GM23338 (cell line): ENCODE measurements around the gene HTT-AS.

Experiments
- EZH2 ChIP-seq: fragments of 200-600 bp; sonication (generic); IDR thresholded peaks from one replicate; pipeline ENCODE4 v1.8.0; 2017; ENCODE audit warnings: antibody characterized with exemption, mild to moderate bottlenecking, low read depth; ENCODE audit not compliant: unreplicated experiment
- JUNB ChIP-seq: IDR thresholded peaks from one replicate; pipeline ENCODE4 v1.6.1; 2016; ENCODE audit warnings: antibody characterized with exemption; ENCODE audit not compliant: unreplicated experiment
- POLR2AphosphoS5 ChIP-seq: IDR thresholded peaks from 2 replicates; pipeline ENCODE4 v1.6.1; 2016; ENCODE audit warnings: antibody characterized with exemption, low read depth
- TF ChIP-seq, protein P1 (sequence below), 2 experiments: fragments of 200-600 bp in 1 of 2; sonication (generic) in 1 of 2; conservative IDR thresholded peaks; 2 replicates each; pipeline versions ENCODE4 v1.5.1 to v1.6.1; 2016 to 2017; ENCODE audit warnings: antibody characterized with exemption in 2 of 2, low read depth in 2 of 2, mild to moderate bottlenecking in 2 of 2, moderate library complexity in 1 of 2
- TF ChIP-seq, protein P2 (sequence below): fragments of 250-450 bp; sonication (Bioruptor Pico); IDR thresholded peaks from 2 replicates; pipeline ENCODE4 v1.5.0; 2020; ENCODE audit warnings: mild to moderate bottlenecking, moderate library complexity

DNA sequence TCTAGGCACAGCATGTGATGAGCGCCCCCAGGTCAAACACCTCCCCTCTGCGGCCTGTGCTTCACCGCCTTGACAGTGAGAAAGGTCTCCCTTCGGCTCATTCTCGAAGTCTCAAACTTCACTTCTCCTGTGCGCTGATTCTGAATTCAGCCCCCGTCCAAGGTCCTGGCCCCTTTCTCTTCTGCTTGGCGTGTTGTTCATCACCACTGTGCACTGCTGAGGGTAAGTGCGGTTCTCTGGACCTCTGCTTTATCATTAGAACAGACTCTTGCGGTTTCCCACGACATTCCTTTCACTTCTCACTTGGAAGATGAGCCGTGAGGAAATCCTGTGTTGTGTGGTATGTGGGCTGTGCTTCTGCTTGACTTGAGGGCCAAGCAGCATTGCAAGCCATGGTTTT is 11.9 kb downstream of the HTT-AS start:
- TF ChIP-seq, protein P1, sequence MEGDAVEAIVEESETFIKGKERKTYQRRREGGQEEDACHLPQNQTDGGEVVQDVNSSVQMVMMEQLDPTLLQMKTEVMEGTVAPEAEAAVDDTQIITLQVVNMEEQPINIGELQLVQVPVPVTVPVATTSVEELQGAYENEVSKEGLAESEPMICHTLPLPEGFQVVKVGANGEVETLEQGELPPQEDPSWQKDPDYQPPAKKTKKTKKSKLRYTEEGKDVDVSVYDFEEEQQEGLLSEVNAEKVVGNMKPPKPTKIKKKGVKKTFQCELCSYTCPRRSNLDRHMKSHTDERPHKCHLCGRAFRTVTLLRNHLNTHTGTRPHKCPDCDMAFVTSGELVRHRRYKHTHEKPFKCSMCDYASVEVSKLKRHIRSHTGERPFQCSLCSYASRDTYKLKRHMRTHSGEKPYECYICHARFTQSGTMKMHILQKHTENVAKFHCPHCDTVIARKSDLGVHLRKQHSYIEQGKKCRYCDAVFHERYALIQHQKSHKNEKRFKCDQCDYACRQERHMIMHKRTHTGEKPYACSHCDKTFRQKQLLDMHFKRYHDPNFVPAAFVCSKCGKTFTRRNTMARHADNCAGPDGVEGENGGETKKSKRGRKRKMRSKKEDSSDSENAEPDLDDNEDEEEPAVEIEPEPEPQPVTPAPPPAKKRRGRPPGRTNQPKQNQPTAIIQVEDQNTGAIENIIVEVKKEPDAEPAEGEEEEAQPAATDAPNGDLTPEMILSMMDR (conservative IDR thresholded peaks at IDR 0.05; ENCODE audit: low read depth in 2 of 2), result no peak
- TF ChIP-seq JUNB, result no peak
- TF ChIP-seq EZH2, result no peak
- TF ChIP-seq, protein P2, sequence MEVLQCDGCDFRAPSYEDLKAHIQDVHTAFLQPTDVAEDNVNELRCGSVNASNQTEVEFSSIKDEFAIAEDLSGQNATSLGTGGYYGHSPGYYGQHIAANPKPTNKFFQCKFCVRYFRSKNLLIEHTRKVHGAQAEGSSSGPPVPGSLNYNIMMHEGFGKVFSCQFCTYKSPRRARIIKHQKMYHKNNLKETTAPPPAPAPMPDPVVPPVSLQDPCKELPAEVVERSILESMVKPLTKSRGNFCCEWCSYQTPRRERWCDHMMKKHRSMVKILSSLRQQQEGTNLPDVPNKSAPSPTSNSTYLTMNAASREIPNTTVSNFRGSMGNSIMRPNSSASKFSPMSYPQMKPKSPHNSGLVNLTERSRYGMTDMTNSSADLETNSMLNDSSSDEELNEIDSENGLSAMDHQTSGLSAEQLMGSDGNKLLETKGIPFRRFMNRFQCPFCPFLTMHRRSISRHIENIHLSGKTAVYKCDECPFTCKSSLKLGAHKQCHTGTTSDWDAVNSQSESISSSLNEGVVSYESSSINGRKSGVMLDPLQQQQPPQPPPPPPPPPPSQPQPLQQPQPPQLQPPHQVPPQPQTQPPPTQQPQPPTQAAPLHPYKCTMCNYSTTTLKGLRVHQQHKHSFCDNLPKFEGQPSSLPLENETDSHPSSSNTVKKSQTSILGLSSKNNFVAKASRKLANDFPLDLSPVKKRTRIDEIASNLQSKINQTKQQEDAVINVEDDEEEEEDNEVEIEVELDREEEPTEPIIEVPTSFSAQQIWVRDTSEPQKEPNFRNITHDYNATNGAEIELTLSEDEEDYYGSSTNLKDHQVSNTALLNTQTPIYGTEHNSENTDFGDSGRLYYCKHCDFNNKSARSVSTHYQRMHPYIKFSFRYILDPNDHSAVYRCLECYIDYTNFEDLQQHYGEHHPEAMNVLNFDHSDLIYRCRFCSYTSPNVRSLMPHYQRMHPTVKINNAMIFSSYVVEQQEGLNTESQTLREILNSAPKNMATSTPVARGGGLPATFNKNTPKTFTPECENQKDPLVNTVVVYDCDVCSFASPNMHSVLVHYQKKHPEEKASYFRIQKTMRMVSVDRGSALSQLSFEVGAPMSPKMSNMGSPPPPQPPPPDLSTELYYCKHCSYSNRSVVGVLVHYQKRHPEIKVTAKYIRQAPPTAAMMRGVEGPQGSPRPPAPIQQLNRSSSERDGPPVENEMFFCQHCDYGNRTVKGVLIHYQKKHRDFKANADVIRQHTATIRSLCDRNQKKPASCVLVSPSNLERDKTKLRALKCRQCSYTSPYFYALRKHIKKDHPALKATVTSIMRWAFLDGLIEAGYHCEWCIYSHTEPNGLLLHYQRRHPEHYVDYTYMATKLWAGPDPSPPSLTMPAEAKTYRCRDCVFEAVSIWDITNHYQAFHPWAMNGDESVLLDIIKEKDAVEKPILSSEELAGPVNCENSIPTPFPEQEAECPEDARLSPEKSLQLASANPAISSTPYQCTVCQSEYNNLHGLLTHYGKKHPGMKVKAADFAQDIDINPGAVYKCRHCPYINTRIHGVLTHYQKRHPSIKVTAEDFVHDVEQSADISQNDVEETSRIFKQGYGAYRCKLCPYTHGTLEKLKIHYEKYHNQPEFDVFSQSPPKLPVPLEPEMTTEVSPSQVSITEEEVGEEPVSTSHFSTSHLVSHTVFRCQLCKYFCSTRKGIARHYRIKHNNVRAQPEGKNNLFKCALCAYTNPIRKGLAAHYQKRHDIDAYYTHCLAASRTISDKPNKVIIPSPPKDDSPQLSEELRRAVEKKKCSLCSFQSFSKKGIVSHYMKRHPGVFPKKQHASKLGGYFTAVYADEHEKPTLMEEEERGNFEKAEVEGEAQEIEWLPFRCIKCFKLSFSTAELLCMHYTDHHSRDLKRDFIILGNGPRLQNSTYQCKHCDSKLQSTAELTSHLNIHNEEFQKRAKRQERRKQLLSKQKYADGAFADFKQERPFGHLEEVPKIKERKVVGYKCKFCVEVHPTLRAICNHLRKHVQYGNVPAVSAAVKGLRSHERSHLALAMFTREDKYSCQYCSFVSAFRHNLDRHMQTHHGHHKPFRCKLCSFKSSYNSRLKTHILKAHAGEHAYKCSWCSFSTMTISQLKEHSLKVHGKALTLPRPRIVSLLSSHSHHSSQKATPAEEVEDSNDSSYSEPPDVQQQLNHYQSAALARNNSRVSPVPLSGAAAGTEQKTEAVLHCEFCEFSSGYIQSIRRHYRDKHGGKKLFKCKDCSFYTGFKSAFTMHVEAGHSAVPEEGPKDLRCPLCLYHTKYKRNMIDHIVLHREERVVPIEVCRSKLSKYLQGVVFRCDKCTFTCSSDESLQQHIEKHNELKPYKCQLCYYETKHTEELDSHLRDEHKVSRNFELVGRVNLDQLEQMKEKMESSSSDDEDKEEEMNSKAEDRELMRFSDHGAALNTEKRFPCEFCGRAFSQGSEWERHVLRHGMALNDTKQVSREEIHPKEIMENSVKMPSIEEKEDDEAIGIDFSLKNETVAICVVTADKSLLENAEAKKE (CRISPR knock-in tag), result no peak
- TF ChIP-seq POLR2AphosphoS5, result no peak
